Cardiac muscle cell (in vitro differentiated cells and primary cell): Measurements from ENCODE around the gene ADGRL3. TPM values are rescaled to one million over a fixed set of nuclear protein-coding genes. Genes with fewer than 3 reads are reported as not detected.
"Not testable (repeated sequence)": the region's sequence is repeated elsewhere in the genome, so short reads cannot be mapped to it uniquely, and the experiment has no call there.

Experiments used
- DNase-seq, 2 donors: peaks; one replicate each; pipeline versions ENCODE4 v3.0.0 to v3.0.0-alpha.2; 2010 to 2017; ENCODE audit warnings: low read depth in 1 of 2, low spot score in 1 of 2
- H3K27ac ChIP-seq: fragments of 200-600 bp; sonication (generic); 2 replicates; pipeline ENCODE4 v1.5.1; 2016
- H3K27me3 ChIP-seq: fragments of 200-600 bp; sonication (generic); 2 replicates; pipeline ENCODE4 v1.6.0; 2016; ENCODE audit warnings: control low read depth
- H3K36me3 ChIP-seq: fragments of 200-600 bp; sonication (generic); 2 replicates; pipeline ENCODE4 v1.5.1; 2016; ENCODE audit warnings: control low read depth
- H3K4me1 ChIP-seq: fragments of 200-600 bp; sonication (generic); 2 replicates; pipeline ENCODE4 v1.8.1; 2017; ENCODE audit warnings: low read depth, mild to moderate bottlenecking, mixed run types
- H3K4me3 ChIP-seq: fragments of 200-600 bp; sonication (generic); 2 replicates; pipeline ENCODE4 v1.5.1; 2016; ENCODE audit warnings: mild to moderate bottlenecking
- H3K9me3 ChIP-seq: fragments of 200-600 bp; sonication (generic); 2 replicates; pipeline ENCODE4 v1.5.1; 2017; ENCODE audit warnings: low read depth, mild to moderate bottlenecking, control low read depth
- CTCF ChIP-seq: IDR thresholded peaks from 2 replicates; pipeline ENCODE4 v1.5.1; 2012; ENCODE audit warnings: low read depth, mild to moderate bottlenecking, low read length
- polyA plus RNA-seq: library from polyadenylated mRNA; unstranded; fragments of >200 nt; fragmentation: Nextera tagmentation; extraction: Ambion mirVana; gene quantifications from 2 replicates; pipeline ENCODE4 v1.2.1, GENCODE V29; 2016
- total RNA-seq: library from RNA; depleted of rRNA; stranded (reverse); fragments of >200 nt; gene quantifications from 2 replicates; pipeline ENCODE4 v1.2.3, GENCODE V29; 2016

ADGRL3 gene
- total and polyA plus RNA-seq, 2 experiments from 2014 or later: 2.4 to 4.8 TPM

GRCh38 chr4:61204353-61205060 is 4.4 kb downstream of the ADGRL3 start:
- Histone ChIP-seq H3K4me1 (peaks cover 4% of the 10 kb centered on the region), H3K27me3 (peaks cover 42% of the 10 kb centered on the region), H3K36me3 (no peaks in the 10 kb centered on the region), H3K4me3 (no peak overlapping the region), H3K27ac (no peak overlapping the region), H3K9me3 (no peaks in the 10 kb centered on the region)
- DNase-seq: peak; percentile 17 to 21
- TF ChIP-seq CTCF: no peak

DNA sequence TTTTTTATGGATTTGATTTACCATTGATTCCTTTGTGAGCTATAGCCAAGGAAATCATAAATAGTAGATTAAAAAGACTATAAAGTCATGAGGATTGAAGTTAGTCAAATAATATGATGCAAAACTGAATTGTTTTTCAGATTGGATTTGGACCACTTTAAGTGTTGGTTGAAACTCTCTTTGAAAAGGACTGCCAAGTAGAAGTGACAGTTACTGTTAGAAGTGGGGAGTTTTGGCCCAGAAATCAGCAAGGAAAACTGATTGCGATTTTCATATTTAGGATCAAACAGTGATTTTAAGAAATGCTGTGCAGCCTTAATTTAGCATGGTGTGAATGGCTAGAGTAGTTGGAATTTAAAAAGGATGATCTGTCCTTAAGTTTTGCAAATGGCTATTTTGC is 4.9 kb downstream of the ADGRL3 start:
- no peak overlapping the region for H3K4me3 ChIP-seq

DNA sequence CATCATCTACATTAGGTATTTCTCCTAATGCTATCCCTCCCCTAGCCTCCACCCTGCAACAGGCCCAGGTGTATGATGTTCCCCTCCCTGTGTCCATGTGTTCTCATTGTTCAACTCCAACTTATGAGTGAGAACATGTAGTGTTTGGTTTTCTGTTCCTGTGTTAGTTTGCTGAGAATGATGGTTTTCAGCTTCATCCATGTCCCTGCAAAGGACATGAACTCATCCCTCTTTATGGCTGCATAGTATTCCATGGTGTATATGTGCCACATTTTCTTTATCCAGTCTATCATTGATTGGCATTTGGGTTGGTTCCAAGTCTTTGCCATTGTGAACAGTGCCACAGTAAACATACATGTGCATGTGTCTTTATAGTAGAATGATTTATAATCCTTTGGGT is 7.0 kb downstream of the ADGRL3 start:
- not testable (repeated sequence) for DNase-seq, H3K4me1 ChIP-seq
- H3K27me3 ChIP-seq: peaks cover 26% of the 10 kb centered on the region

More for the DNA sequence above, 4.9 kb downstream of the ADGRL3 start:
- Histone ChIP-seq H3K27ac (no peak overlapping the region), H3K9me3 (no peaks in the 10 kb centered on the region), H3K4me1 (peaks cover 4% of the 10 kb centered on the region), H3K27me3 (peaks cover 36% of the 10 kb centered on the region), H3K36me3 (no peaks in the 10 kb centered on the region)
- no peak for TF ChIP-seq CTCF
- DNase-seq: no peak

DNA sequence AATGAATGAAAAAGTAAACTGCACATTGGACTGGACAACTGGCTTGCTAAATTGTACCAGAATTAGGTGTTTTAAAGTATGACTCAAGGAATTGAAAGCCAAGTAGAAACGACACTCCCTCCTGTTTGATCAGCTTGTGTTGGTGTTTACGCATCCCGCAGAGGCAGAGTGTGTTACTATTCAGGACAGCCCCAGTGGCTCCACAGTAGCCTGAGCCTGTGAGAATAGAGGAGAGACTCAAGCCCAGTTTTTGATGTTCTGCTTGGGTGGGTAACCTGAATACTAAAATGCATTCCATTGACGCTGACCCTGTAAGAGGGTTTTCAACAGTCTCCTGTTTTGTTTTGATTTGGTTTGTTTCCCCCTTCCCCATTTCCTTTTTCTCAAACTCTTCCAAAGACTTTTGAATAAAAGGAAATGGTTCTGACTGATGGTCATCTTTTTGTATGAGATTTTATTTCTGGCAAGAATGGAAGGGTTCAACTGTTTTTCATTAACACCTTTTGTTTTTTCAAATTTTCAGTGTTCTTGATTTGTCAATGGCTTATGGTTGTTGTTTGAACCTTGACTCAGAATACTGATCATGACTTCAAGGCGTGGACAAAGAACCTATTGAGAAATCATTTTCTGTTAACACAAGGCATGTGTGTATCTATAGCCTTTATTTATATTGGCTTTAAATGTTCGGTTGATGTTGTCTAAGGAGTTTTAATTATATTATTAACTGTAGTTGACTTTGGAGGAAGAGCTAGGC is 10.2 kb downstream of the ADGRL3 start:
- Histone ChIP-seq H3K4me1 (no peaks in the 10 kb centered on the region), H3K36me3 (no peaks in the 10 kb centered on the region), H3K27ac (no peak overlapping the region), H3K4me3 (no peak overlapping the region), H3K9me3 (no peaks in the 10 kb centered on the region), H3K27me3 (no peaks in the 10 kb centered on the region)
- no peak for DNase-seq
- TF ChIP-seq CTCF: no peak

More for the DNA sequence above, 7.0 kb downstream of the ADGRL3 start:
- H3K4me3 ChIP-seq, H3K9me3 ChIP-seq, H3K36me3 ChIP-seq, H3K27ac ChIP-seq: not testable (repeated sequence)

GRCh38 chr4:61211781-61212180 is 11.7 kb downstream of the ADGRL3 start:
- H3K9me3 ChIP-seq: no peaks in the 10 kb centered on the region
- no peaks in the 10 kb centered on the region for H3K4me1 ChIP-seq
- H3K27ac ChIP-seq: no peak overlapping the region
- no peak for DNase-seq
- H3K27me3 ChIP-seq: no peaks in the 10 kb centered on the region
- no peak for TF ChIP-seq CTCF
- H3K4me3 ChIP-seq: no peak overlapping the region
- no peaks in the 10 kb centered on the region for H3K36me3 ChIP-seq

GRCh38 chr4:61212788-61213187 is 12.7 kb downstream of the ADGRL3 start:
- H3K36me3 ChIP-seq: no peaks in the 10 kb centered on the region
- no peak overlapping the region for H3K4me3 ChIP-seq
- no peak overlapping the region for H3K27ac ChIP-seq
- H3K9me3 ChIP-seq: no peaks in the 10 kb centered on the region
- TF ChIP-seq CTCF: no peak
- no peak for DNase-seq
- H3K27me3 ChIP-seq: no peaks in the 10 kb centered on the region
- H3K4me1 ChIP-seq: peaks cover 6% of the 10 kb centered on the region
